ENCODE data around the gene LHFPL3.

DNA sequence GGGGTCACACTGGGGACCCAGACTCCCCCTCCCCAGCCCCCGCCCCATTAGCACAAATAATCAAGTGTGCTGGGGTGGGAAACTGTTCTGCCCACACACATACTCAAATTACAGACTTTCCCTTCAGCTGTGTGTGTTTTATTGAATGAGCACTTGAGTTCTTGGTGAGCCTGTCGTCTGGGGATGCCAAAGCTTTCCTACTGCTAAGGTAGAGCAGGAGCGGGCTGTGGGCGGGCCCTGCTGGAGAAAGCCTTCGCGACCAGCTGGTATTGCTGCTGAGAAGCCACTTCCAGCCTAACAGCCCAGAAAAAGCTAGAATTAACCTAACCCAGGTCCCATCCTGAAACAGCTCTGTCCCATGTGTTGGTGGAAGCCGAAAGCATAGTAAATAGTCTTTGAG is 598.7 kb downstream of the LHFPL3 start:
- TF ChIP-seq, protein P1, sequence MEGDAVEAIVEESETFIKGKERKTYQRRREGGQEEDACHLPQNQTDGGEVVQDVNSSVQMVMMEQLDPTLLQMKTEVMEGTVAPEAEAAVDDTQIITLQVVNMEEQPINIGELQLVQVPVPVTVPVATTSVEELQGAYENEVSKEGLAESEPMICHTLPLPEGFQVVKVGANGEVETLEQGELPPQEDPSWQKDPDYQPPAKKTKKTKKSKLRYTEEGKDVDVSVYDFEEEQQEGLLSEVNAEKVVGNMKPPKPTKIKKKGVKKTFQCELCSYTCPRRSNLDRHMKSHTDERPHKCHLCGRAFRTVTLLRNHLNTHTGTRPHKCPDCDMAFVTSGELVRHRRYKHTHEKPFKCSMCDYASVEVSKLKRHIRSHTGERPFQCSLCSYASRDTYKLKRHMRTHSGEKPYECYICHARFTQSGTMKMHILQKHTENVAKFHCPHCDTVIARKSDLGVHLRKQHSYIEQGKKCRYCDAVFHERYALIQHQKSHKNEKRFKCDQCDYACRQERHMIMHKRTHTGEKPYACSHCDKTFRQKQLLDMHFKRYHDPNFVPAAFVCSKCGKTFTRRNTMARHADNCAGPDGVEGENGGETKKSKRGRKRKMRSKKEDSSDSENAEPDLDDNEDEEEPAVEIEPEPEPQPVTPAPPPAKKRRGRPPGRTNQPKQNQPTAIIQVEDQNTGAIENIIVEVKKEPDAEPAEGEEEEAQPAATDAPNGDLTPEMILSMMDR (IDR thresholded peaks at IDR 0.05), result no peak
- no peak for TF ChIP-seq POLR2A (IDR thresholded peaks at IDR 0.05)

Data from esophagus squamous epithelium (tissue), 4 donors.